Omental fat pad (tissue), 4 donors: Measurements from ENCODE around the gene PURA. TPM values are rescaled to one million over a fixed set of nuclear protein-coding genes. Genes with fewer than 3 reads are reported as not detected.
A peak's percentile ranks its signal among the peaks of the same experiment; 100 is the strongest.

ENCODE experiments used
- ATAC-seq: fragments of 150-250 bp; one replicate; pipeline ENCODE4 v1.9.1; 2016; ENCODE audit warnings: mild to moderate bottlenecking, moderate library complexity; ENCODE audit not compliant: low FRiP score
- DNase-seq: peaks from one replicate; pipeline ENCODE4 v3.0.0-alpha.2; 2019; ENCODE audit warnings: low spot score
- total RNA-seq, 4 donors: library from RNA; depleted of rRNA; stranded (reverse); fragments of >200 nt; gene quantifications; one replicate each; pipeline ENCODE4 v1.1.0, GENCODE V29; 2016
- TF ChIP-seq, protein P1 (sequence below), 3 donors: fragments of 450-650 bp; IDR thresholded peaks; one replicate each; pipeline ENCODE4 v1.5.1; 2016 to 2017; ENCODE audit warnings: antibody characterized with exemption in 3 of 3, mild to moderate bottlenecking in 3 of 3, moderate library complexity in 2 of 3

Gene PURA
- total RNA-seq, 4 donors from 2014 or later, result 16.9 to 31.8 (median 24.3) TPM

DNA sequence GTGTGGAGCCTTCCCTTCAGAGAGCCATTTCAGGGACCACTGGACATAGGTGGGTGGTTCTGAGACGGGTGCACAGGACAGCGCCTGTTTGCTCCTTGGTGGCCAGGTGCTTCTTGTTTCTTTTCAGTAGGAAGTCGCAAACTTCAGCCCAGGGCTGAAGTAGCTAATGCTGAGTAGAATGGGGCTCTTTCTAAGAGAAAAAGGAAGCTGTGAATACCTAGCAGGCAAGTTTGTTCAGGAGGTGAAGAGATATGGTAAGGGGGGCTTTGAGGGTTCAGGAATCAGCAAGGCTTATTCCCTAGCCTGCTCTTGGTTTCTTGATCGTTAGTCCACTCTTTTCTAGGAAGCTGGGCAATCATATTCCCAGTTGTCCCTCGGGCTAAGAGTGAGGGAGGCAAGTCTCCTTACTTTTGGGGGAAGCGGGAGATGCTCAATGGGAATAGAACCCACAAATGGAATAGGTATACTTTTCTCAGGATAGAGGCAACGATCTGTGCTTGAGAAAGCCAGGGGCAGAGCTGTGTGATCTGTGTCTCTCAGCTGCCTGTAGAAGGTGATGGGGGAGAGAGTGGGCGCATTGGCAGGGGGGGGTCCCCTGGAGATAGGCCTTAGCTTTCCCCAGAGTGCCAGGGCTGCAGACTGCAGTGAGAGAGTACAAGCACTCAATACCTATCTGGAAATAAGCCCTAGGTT, 1.9 kb upstream of the PURA start:
- TF ChIP-seq, protein P1, sequence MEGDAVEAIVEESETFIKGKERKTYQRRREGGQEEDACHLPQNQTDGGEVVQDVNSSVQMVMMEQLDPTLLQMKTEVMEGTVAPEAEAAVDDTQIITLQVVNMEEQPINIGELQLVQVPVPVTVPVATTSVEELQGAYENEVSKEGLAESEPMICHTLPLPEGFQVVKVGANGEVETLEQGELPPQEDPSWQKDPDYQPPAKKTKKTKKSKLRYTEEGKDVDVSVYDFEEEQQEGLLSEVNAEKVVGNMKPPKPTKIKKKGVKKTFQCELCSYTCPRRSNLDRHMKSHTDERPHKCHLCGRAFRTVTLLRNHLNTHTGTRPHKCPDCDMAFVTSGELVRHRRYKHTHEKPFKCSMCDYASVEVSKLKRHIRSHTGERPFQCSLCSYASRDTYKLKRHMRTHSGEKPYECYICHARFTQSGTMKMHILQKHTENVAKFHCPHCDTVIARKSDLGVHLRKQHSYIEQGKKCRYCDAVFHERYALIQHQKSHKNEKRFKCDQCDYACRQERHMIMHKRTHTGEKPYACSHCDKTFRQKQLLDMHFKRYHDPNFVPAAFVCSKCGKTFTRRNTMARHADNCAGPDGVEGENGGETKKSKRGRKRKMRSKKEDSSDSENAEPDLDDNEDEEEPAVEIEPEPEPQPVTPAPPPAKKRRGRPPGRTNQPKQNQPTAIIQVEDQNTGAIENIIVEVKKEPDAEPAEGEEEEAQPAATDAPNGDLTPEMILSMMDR (IDR thresholded peaks at IDR 0.05), result no peak
- DNase-seq (no peak), ATAC-seq (no peak)

DNA sequence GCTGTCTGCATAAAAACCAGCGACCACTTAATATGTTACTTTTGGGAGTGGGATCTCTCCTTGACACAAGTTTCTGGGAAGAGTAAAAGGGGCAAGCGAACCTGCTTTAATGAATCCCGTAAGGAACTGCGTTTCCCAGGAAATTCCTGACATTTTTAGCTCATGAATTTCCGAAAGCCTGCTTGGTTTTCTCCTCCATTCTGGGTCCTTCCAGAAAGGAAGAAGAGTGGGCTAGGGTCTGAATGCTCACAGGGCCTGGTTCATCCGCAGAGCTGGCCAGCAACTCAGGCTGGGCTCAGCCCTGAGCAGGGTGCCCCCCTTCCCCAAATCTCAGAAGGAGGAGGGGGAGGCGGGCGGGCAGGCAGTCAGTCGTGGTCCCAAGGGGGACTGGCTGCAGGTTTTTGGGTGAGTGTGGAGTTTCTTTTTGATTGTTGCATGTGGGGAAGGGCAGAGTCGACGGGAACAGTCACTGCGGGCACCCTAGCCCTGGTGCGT, 1.2 kb upstream of the PURA start:
- TF ChIP-seq, protein P1 (IDR thresholded peaks at IDR 0.05), result no peak
- ATAC-seq (peak; percentile 4), DNase-seq (no peak)

DNA sequence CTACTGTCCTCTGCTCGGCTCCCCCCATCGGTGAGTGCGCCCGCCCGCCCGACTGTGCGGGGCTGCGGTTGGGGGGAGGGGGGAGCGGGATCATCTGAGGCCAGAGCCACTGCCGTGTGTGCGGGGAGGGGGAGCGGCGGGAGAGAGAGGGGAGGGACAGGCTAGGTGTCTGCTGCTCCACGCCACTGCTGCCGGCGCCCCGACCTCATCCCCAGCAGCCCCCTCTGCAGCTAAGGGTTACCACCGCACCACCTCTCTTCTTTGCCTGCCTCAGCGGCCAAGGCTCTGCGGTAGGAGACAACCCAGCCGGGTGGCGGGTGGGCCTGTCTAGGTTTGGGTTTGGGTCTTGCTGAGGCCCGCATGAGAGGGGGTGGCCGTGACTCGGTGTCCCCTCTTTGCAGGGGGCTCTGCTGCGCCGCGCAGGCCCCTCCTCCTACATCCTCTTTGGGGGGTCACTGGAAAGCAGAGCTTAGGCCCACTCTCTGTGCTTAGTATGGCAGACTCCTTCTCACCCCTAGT, 670 bp upstream of the PURA start:
- DNase-seq (no peak), ATAC-seq (no peak)
- TF ChIP-seq, protein P1 (IDR thresholded peaks at IDR 0.05), result no peak

DNA sequence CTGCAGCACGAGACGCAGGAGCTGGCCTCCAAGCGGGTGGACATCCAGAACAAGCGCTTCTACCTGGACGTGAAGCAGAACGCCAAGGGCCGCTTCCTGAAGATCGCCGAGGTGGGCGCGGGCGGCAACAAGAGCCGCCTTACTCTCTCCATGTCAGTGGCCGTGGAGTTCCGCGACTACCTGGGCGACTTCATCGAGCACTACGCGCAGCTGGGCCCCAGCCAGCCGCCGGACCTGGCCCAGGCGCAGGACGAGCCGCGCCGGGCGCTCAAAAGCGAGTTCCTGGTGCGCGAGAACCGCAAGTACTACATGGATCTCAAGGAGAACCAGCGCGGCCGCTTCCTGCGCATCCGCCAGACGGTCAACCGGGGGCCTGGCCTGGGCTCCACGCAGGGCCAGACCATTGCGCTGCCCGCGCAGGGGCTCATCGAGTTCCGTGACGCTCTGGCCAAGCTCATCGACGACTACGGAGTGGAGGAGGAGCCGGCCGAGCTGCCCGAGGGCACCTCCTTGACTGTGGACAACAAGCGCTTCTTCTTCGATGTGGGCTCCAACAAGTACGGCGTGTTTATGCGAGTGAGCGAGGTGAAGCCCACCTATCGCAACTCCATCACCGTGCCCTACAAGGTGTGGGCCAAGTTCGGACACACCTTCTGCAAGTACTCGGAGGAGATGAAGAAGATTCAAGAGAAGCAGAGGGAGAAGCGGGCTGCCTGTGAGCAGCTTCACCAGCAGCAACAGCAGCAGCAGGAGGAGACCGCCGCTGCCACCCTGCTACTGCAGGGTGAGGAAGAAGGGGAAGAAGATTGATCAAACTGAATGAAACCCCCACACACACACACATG, 654 bp downstream of the PURA start:
- TF ChIP-seq, protein P1 (IDR thresholded peaks at IDR 0.05), result no peak
- DNase-seq (peak; percentile 33), ATAC-seq (peak; percentile 80)

DNA sequence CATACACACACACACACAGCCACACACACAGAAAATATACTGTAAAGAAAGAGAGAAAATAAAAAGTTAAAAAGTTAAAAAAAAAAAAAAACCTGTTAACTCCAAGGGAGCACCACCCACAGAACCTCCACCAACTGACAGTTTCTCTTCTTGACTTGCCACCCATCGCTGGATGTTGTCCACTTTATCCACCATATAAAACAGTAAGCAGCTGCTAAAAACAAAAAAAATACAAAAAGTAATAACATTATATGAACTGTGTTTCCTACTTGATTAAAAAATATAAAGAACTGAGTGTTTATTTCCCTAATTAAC, 1.2 kb downstream of the PURA start:
- TF ChIP-seq, protein P1 (IDR thresholded peaks at IDR 0.05), result no peak
- DNase-seq, result no peak
- no peak for ATAC-seq

DNA sequence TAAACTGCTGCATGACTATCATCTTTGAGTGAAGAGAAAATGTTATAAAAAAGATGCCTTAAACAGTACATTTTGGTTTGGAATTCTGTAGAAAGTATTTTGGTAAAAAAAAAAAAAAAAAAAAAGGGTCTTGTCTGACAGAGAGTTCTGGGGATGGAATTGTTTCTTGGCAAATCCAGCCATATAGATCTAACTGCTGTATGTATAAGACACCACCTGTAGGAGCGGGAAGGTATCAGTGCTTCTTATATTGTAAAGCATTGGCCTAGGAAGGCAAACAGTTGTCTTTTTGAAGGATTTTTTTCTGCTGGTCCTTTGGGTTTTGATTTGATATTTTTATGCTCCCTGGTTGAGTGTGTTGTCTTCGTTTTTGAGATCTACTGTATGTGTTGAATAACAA, 2.8 kb downstream of the PURA start:
- TF ChIP-seq, protein P1 (IDR thresholded peaks at IDR 0.05), result no peak
- no peak for ATAC-seq
- no peak for DNase-seq
